Left lung (tissue), 10 donors: ENCODE results near the gene TAOK2. TPM values are rescaled to one million over a fixed set of nuclear protein-coding genes. Genes with fewer than 3 reads are reported as not detected.

Experiments used
- ATAC-seq: fragments of 200-7000 bp; cut with Tn5 transposase; one replicate; pipeline ENCODE4 v1.9.1; 2020; ENCODE audit warnings: moderate library complexity
- DNase-seq, 4 donors: peaks; one replicate each; pipeline ENCODE4 v3.0.0-alpha.2; 2013 to 2020
- H3K27ac ChIP-seq, 2 donors: fragments of 200-600 bp; sonication (generic) in 1 of 2; one replicate each; pipeline versions ENCODE4 v1.5.0 to v1.8.0; 2020 to 2021
- H3K27me3 ChIP-seq, 2 donors: fragments of 200-600 bp; sonication (generic) in 1 of 2; one replicate each; pipeline versions ENCODE4 v1.5.0 to v1.8.0; 2020 to 2021
- H3K36me3 ChIP-seq, 2 donors: fragments of 200-600 bp; sonication (generic) in 1 of 2; one replicate each; pipeline versions ENCODE4 v1.5.0 to v1.8.0; 2020 to 2021
- H3K4me1 ChIP-seq, 2 donors: fragments of 200-600 bp; one replicate each; pipeline ENCODE4 v1.8.0; 2021
- H3K4me3 ChIP-seq, 2 donors: fragments of 200-600 bp; sonication (generic) in 1 of 2; one replicate each; pipeline versions ENCODE4 v1.5.0 to v1.8.0; 2020 to 2021; ENCODE audit warnings: mild to moderate bottlenecking in 1 of 2
- H3K9me3 ChIP-seq, 2 donors: fragments of 200-600 bp; sonication (generic) in 1 of 2; one replicate each; pipeline versions ENCODE4 v1.5.0 to v1.8.0; 2020 to 2021
- intact Hi-C, 2 donors: fragments of 100-400 bp; cut with DNase I; formaldehyde crosslinking; loops; one replicate each; pipeline versions ENCODE4 v1.11.2 to v1.14.2; 2022
- polyA plus RNA-seq, 6 donors: library from polyadenylated mRNA; unstranded; fragments of 120-200 nt; gene quantifications; one replicate each; pipeline ENCODE4 v1.2.1, GENCODE V29; 2013; ENCODE audit not compliant: insufficient read length in 6 of 6
- total RNA-seq, 2 donors: library from RNA; stranded (reverse); fragmentation: NEBNext Ultra II Directional; extraction: Animal tissue kit (Norgen Biotek cat#: 25700); gene quantifications; one replicate each; pipeline ENCODE4 v1.2.1, GENCODE V29; 2021
- TF ChIP-seq, protein P1 (sequence below), 2 donors: fragments of 200-600 bp; sonication (generic) in 1 of 2; IDR thresholded peaks; one replicate each; pipeline versions ENCODE4 v1.5.0 to v1.8.0; 2021; ENCODE audit warnings: antibody characterized with exemption in 2 of 2
- donor health status: DM: no; HTN: yes; CAD: no.
- donor health status: DM: no; HTN: no; CAD: no.

TAOK2 gene
- total and polyA plus RNA-seq, 8 donors = 47.5 to 71.4 (median 57.4) TPM

DNA sequence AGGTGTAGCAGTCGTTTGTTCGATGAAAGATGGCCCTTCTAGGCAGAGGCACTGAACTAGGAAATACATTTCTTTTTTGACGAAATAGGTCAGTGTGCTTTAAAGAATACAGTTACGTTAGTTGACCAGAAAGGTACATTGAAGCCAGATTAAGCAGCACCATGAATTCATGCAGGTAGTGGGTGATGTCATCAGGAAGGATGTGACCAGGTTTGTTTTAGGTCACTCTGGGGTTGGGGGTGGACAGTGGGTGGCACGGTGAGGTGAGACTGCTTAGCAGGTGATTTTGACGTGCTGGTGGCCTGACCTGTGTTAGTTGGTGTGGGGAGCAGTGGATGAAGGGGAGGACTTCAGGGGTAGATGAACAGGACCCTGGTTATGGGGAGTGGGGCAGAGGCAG is 25.9 kb downstream of the TAOK2 start:
- peaks cover 0 to 47% of the 10 kb centered on the region in 2 donors for H3K36me3 ChIP-seq
- H3K4me1 ChIP-seq = peaks cover 7 to 20% of the 10 kb centered on the region in 2 donors
- ATAC-seq = no peak
- TF ChIP-seq, protein P1, sequence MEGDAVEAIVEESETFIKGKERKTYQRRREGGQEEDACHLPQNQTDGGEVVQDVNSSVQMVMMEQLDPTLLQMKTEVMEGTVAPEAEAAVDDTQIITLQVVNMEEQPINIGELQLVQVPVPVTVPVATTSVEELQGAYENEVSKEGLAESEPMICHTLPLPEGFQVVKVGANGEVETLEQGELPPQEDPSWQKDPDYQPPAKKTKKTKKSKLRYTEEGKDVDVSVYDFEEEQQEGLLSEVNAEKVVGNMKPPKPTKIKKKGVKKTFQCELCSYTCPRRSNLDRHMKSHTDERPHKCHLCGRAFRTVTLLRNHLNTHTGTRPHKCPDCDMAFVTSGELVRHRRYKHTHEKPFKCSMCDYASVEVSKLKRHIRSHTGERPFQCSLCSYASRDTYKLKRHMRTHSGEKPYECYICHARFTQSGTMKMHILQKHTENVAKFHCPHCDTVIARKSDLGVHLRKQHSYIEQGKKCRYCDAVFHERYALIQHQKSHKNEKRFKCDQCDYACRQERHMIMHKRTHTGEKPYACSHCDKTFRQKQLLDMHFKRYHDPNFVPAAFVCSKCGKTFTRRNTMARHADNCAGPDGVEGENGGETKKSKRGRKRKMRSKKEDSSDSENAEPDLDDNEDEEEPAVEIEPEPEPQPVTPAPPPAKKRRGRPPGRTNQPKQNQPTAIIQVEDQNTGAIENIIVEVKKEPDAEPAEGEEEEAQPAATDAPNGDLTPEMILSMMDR (IDR thresholded peaks at IDR 0.05) = no peak
- no peaks in the 10 kb centered on the region for H3K27me3 ChIP-seq
- no peak overlapping the region for H3K27ac ChIP-seq
- no peak for DNase-seq
- intact Hi-C loops = loop anchor here in 1 of 2 donors (10.0 kb wide), 3 partner anchors 75 to 295 kb away; partner anchors contain the start of gene KCTD13
- no peak overlapping the region for H3K4me3 ChIP-seq
- H3K9me3 ChIP-seq = no peaks in the 10 kb centered on the region

DNA sequence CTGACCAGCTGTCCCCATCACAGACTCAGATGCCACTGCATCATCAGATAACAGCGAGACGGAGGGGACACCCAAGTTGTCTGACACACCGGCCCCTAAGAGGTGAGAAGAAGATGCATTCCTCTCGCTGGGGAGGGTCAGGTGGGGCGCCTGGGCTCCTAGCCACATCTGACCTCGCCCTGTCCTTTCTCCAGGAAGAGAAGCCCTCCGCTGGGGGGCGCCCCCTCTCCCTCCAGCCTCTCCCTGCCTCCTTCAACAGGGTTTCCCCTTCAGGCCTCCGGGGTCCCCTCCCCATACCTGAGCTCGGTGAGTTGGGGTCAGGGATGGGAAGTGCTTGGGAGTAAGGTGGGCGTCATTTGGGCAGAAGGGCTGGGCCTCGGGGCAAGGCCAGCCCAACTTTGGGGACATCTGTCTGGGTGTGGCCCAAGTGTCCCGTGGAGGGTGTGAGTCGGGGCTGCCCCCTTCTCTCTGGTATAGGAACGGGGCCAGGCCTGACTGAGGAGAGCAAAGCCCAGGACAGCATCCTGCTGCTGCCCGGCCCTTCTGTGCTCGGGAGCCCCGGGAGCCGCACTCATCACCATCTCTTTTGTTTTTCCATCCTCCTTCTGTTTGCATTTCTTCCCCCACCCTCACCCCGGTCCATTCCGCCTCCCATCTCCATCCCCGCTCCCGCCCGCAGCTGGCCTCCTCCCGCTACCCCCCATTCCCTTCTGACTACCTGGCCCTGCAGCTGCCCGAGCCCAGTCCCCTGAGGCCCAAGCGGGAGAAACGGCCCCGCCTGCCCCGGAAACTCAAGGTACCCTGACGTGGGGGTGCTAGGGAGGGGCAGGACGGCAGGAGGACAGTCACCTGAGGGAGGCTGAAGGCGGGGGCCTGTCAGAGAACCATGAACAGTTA is 27.3 kb downstream of the TAOK2 start:
- no peak overlapping the region for H3K27ac ChIP-seq
- ATAC-seq (no peak), DNase-seq (no peak)
- TF ChIP-seq, protein P1 (IDR thresholded peaks at IDR 0.05) = no peak
- H3K36me3 ChIP-seq = peaks cover 0 to 47% of the 10 kb centered on the region in 2 donors
- H3K4me3 ChIP-seq = no peak overlapping the region
- peaks cover 5 to 21% of the 10 kb centered on the region in 2 donors for H3K4me1 ChIP-seq
- H3K27me3 ChIP-seq = no peaks in the 10 kb centered on the region
- intact Hi-C loops = loop anchor here in 1 of 2 donors (10.0 kb wide), 3 partner anchors 76 to 296 kb away; partner anchors contain the start of gene KCTD13
- no peaks in the 10 kb centered on the region for H3K9me3 ChIP-seq

DNA sequence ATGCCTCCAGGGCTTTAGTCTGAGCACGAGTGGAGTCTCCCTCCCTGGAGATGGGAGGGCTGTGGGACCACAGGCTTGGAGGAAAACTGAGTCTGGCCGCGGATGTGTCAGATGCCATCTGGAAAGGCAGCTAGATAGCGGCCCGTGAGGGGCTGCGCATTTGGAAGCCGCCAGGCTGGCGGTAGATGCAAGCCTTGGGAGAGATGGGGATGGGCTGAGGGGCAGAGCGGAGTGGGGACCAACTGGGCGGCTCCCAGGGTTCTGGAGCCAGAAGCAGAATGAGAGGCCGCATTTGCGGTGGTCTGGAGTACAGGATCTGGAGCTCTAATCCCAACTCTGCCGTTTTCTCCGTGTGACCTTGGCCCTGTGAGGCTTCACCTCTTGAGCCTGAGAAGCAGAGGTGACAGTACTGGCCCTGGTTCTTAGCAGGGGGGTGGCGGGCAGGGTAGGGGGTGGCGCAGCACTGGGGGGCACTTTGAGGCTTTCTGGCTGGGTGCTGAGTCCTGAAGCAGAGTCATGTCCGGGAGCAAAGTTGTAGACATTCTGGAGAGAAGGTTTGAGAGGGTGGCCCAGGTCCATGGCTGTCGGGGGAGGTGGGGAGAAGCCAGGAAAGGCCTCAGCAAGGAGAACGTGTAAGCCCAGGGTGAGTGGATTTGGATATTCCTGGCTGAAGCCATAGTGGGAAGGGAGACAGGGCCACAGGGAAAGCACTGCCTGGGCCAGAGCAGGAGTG is 29.1 kb downstream of the TAOK2 start:
- no peak overlapping the region for H3K4me3 ChIP-seq

DNA sequence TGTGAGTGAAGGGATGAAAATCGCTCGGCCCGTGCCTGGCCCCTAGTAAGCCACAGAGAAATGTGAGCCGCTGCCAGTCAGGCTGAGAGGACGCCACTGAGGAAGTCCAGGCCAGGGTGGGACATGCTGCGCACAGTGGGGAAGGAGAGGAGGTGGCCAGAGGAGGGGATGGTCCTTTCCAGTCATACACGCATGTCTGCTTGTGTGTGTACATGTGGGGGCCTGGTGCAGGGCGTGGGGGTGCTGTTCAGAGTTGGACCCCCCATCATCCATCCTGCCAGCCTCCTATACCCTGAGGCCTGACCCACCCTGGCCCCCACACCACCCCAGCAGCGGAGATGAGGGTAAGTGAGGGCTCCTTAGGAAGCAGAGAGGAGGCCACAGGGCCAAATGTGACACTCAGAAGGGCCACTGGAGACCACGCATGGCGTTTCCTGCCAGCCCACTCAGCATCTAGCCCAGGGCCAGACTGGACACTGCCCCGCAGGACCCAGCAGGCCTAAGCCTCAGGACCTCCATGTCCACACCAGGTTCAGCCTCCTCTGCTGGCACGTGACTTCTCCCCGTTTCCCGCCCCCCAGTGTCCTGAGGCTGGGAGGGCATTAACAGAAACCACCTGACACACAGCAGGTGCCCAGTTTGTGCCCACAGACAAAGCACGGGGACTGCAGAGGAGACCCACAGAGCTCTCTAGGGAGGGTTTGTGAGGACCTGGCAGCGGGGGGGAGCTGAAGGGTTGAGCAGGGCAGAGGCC is 30.2 kb downstream of the TAOK2 start:
- H3K9me3 ChIP-seq = no peaks in the 10 kb centered on the region
- ATAC-seq = no peak
- peaks cover 0 to 18% of the 10 kb centered on the region in 2 donors for H3K27me3 ChIP-seq
- intact Hi-C loops = loop anchor here in 1 of 2 donors (10.0 kb wide), 3 partner anchors 79 to 299 kb away; partner anchors contain the start of gene KCTD13
- TF ChIP-seq, protein P1 (IDR thresholded peaks at IDR 0.05) = no peak
- no peak overlapping the region for H3K27ac ChIP-seq
- H3K4me1 ChIP-seq = peaks cover 0 to 11% of the 10 kb centered on the region in 2 donors
- no peak overlapping the region for H3K4me3 ChIP-seq
- DNase-seq = peak in 1 of 4 donors; percentile 45
- peaks cover 0 to 41% of the 10 kb centered on the region in 2 donors for H3K36me3 ChIP-seq

More for the DNA sequence above, 29.1 kb downstream of the TAOK2 start:
- no peak for ATAC-seq
- Histone ChIP-seq H3K36me3 (peaks cover 0 to 47% of the 10 kb centered on the region in 2 donors), H3K27ac (no peak overlapping the region), H3K9me3 (no peaks in the 10 kb centered on the region), H3K27me3 (peaks cover 0 to 7% of the 10 kb centered on the region in 2 donors), H3K4me1 (peaks cover 0 to 11% of the 10 kb centered on the region in 2 donors)
- DNase-seq = no peak
- TF ChIP-seq, protein P1 (IDR thresholded peaks at IDR 0.05) = no peak
- intact Hi-C loops = loop anchor here in 1 of 2 donors (10.0 kb wide), 3 partner anchors 78 to 298 kb away; partner anchors contain the start of gene KCTD13
